Stimulated activated effector memory CD8-positive, alpha-beta T cell treated with anti-CD3 and anti-CD28 coated beads, Interleukin-12 subunit alpha, Interleukin-12 subunit beta, amount 100 ng/mL, for 72 hours (primary cell): Measurements from ENCODE around the gene PITPNB.

Experiments
- ATAC-seq: fragments of 150-1000 bp; cut with Tn5 transposase; 2 replicates; pipeline ENCODE4 v1.10.0; 2021
- DNase-seq, 2 donors: peaks; one replicate each; pipeline ENCODE4 v3.0.0; 2021 to 2022; ENCODE audit warnings: low spot score in 2 of 2
- H3K27ac Mint-ChIP-seq: one replicate; pipeline ENCODE4 v1.8.0; 2022; ENCODE audit warnings: mild to moderate bottlenecking, mixed read lengths
- H3K36me3 Mint-ChIP-seq: one replicate; pipeline ENCODE4 v1.8.0; 2022; ENCODE audit warnings: mild to moderate bottlenecking, mixed read lengths
- H3K4me1 Mint-ChIP-seq: one replicate; pipeline ENCODE4 v1.8.0; 2022; ENCODE audit warnings: mixed read lengths
- H3K4me3 Mint-ChIP-seq: one replicate; pipeline ENCODE4 v1.8.0; 2022; ENCODE audit warnings: mild to moderate bottlenecking, mixed read lengths
- H3K9me3 Mint-ChIP-seq: one replicate; pipeline ENCODE4 v1.8.0; 2022; ENCODE audit warnings: mixed read lengths

The PITPNB gene

DNA sequence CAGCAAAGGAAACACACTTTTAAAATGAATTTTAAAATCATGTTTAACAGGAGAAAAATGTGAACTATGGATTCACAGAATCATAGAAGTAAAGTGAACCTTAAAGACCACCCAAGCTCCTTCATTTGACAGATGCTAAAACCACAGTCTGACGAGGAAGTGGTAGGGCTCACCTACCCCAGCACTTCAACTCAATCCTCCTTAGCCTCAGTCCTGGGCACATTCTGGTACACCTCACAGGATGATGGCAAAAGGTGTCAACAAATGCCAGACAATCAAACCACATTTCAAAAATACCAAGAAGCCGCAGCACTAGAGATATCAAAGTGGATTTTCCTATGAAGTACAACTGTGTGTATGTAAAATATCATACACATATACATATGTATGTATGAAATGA lies 43.1 kb downstream of the PITPNB start:
- H3K36me3 Mint-ChIP-seq: peaks cover 85% of the 10 kb centered on the region
- no peak overlapping the region for H3K4me3 Mint-ChIP-seq
- DNase-seq (no peak), ATAC-seq (peak; percentile 66)
- peak overlapping the region; percentile 50 for H3K27ac Mint-ChIP-seq
- no peaks in the 10 kb centered on the region for H3K9me3 Mint-ChIP-seq
- H3K4me1 Mint-ChIP-seq: peaks cover 31% of the 10 kb centered on the region

DNA sequence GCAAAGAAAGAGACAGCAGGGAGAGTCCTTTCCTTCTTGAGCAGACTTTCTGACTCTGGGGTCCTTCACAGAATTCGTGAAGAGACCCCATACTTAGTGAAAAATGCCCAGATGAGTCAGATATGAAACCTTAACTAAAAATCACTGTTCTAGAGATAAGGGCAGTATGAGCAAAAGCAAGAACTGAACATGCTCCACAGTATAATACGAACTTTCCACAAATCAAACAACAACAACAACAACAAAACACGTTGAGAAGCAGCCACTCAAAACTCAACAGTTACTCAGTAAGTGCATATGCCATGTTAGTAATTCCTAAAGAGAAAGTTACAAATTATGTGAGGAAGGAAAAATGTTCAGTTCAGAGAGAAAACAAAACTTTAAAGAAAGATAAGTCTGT lies 44.3 kb downstream of the PITPNB start:
- no peaks in the 10 kb centered on the region for H3K9me3 Mint-ChIP-seq
- peaks cover 26% of the 10 kb centered on the region for H3K4me1 Mint-ChIP-seq
- peak overlapping the region; percentile 23 for H3K27ac Mint-ChIP-seq
- H3K36me3 Mint-ChIP-seq: peaks cover 82% of the 10 kb centered on the region
- no peak overlapping the region for H3K4me3 Mint-ChIP-seq
- DNase-seq: no peak
- peak; percentile 57 for ATAC-seq

GRCh38 chr22:27874185-27874584 lies 44.9 kb downstream of the PITPNB start:
- peaks cover 31% of the 10 kb centered on the region for H3K4me1 Mint-ChIP-seq
- DNase-seq (no peak), ATAC-seq (no peak)
- peak overlapping the region; percentile 23 for H3K27ac Mint-ChIP-seq
- H3K9me3 Mint-ChIP-seq: no peaks in the 10 kb centered on the region
- no peak overlapping the region for H3K4me3 Mint-ChIP-seq
- H3K36me3 Mint-ChIP-seq: peaks cover 85% of the 10 kb centered on the region

DNA sequence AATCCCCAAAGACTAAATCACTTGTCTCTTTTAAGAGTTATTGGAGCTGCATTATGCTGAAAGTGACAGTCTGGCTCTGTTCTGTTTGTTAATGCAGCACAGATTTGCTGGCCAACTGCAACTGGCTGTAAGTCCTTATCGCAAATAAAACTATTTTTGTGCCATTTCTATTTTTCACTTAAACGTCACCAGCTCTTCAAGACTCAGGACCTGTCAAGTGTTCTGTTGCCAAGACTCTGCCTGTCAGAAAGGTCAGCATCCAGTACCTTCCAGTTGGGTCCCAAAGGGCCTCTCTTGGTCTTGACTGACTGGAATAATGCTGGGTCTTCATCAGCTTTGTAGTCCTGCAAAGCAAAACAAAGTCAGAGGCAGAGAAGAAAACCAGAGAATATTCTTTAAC lies 45.6 kb downstream of the PITPNB start:
- H3K9me3 Mint-ChIP-seq: no peaks in the 10 kb centered on the region
- ATAC-seq (no peak), DNase-seq (no peak)
- peaks cover 37% of the 10 kb centered on the region for H3K4me1 Mint-ChIP-seq
- no peak overlapping the region for H3K27ac Mint-ChIP-seq
- no peak overlapping the region for H3K4me3 Mint-ChIP-seq
- H3K36me3 Mint-ChIP-seq: peaks cover 92% of the 10 kb centered on the region

DNA sequence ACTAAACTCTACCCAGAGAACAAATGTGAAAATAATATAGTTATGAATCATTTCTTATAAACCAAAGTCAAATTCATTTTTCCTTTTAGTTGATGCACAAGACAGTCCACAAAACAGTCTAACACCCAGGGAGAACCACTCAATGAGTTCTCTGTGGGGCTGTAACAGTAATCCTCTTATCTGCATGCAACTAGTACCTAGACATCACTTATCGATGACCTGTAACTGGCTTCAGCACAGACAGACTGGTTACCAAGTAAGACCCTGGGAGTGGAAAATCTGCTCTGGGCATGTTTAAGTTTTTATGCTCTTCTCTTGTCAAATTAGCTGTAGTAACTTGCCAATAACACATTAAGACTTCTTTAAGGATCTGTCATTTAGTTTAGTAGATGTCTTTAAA lies 46.6 kb downstream of the PITPNB start:
- Mint-ChIP-seq H3K36me3 (peaks cover 90% of the 10 kb centered on the region), H3K4me3 (no peak overlapping the region), H3K9me3 (no peaks in the 10 kb centered on the region), H3K4me1 (peaks cover 39% of the 10 kb centered on the region), H3K27ac (no peak overlapping the region)
- no peak for ATAC-seq
- DNase-seq: no peak

DNA sequence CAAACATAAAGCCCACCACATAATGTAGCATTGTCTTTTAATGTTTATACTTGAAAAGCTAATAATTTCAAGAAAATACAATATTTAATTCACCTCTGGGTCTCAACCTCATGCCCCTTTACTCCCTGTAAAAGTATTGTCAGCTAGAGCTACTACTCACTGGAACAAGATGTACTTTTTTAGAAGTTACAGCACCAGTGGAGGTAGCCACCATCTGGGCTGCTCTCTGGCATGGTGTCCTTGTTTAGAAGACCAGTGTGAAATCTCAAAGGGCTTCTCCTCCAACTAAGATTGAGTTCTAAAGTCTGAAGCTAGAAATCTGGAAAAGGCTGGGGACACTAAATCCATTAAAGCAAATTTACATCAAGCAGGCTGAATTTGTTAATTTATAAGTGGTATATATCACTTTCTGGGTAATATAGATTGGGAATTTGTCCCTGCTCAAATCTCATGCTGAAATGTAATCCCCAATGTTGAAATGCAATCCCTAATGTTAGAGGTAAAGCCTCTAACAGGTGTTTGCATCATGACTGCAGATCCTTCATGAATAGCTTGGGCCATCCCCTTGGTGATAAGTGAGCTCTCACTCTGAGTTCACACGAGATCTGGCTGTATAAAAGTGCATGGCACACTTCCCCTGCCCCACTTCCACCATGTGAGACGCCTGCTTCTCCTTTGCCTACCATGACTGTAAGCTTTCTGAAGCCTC lies 47.6 kb downstream of the PITPNB start:
- DNase-seq: no peak
- no peak for ATAC-seq
- Mint-ChIP-seq H3K36me3 (peaks cover 90% of the 10 kb centered on the region), H3K4me3 (no peak overlapping the region), H3K4me1 (peaks cover 47% of the 10 kb centered on the region), H3K27ac (no peak overlapping the region), H3K9me3 (no peaks in the 10 kb centered on the region)

DNA sequence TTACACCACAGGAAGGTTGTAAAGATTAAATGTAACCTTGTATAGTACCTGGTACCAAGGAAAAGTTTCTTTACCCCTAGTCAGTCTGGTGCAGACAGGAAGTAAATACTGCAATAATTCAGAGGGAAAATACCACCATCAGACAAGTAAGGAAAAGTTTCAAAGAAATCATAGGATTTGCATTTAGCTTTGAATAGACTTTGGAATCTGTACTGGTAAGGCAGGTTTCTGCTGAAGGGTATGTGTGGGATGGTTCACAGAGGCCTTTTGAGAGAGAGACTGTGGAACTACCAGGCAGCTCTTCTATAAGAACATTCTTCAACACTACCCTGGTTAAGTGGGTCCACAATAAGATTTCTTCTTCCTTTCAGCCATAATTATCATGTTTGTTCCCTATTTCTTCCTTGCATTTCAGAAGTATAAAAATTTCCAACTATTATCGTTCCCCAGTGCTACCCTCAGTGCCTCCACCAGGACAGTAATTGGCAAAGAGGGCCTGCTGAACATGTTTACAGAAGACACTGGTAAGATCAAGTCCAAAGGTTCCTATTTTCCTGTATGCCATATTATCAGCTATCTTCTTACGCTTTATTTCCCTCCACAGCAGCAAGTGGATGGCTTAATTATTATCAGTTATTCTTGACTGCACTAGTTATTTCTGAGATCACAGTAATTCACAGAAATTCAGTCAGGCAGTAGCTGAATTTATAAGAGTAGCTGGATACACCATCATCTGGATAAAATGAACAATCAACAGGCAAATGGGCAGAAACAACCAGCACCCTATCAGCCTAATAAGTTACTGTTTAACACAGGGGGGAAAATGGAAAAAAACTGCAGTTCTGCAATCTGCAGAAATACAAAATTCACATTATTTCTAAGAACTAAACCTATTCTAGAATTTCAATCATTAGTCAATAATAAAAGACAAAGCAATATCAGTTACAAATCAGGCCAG lies 48.5 kb downstream of the PITPNB start:
- no peaks in the 10 kb centered on the region for H3K9me3 Mint-ChIP-seq
- H3K36me3 Mint-ChIP-seq: peaks cover 91% of the 10 kb centered on the region
- DNase-seq: no peak
- ATAC-seq: no peak
- no peak overlapping the region for H3K4me3 Mint-ChIP-seq
- peak overlapping the region; percentile 64 for H3K27ac Mint-ChIP-seq
- H3K4me1 Mint-ChIP-seq: peaks cover 46% of the 10 kb centered on the region

- DNase-seq (no peak), ATAC-seq (no peak)
- H3K27ac Mint-ChIP-seq: peak overlapping the region; percentile 64
- H3K9me3 Mint-ChIP-seq: no peaks in the 10 kb centered on the region
- H3K4me1 Mint-ChIP-seq: peaks cover 35% of the 10 kb centered on the region
- H3K4me3 Mint-ChIP-seq: no peak overlapping the region
- peaks cover 91% of the 10 kb centered on the region for H3K36me3 Mint-ChIP-seq
Measured at GRCh38 chr22:27868732-27869282, 50.2 kb downstream of the PITPNB start.

DNA sequence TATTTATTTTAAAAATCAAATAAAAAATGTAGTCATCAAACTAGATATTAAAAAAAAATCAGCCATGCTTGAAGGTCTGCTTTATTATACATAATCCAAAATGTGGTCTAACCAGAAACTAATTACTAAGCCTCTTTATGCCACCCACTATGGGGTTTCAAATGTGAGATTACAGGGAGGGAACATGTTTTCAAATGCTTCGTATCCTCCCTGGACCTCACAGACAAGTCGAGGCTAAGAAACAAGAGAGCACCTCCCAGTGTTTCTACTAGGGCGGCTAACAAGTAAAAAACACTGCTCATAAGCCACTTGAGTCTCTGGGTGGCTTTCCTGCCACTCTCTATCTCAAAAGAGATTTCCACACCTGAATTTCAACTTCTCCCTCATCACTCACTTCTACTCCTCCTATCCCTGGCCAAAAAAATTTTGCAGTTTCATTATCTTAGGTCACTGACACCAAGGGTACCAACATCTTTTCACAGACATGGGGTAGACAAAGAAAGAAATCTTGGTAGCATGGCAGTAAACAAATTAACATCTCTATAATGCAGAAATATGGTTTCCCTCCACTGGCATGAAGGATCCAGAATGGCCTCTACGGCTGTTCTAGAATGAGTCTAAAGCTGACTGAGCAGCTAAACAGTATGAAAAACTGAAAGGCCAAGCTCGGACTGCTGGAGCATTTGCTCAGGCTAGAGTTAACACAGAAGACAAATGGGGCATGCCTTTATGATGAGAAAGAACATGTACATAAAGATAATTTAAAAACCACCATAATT lies 50.9 kb downstream of the PITPNB start:
- no peaks in the 10 kb centered on the region for H3K9me3 Mint-ChIP-seq
- H3K36me3 Mint-ChIP-seq: peaks cover 88% of the 10 kb centered on the region
- ATAC-seq: peak; percentile 66
- no peak overlapping the region for H3K4me3 Mint-ChIP-seq
- peak overlapping the region; percentile 51 for H3K27ac Mint-ChIP-seq
- no peak for DNase-seq
- H3K4me1 Mint-ChIP-seq: peaks cover 35% of the 10 kb centered on the region

DNA sequence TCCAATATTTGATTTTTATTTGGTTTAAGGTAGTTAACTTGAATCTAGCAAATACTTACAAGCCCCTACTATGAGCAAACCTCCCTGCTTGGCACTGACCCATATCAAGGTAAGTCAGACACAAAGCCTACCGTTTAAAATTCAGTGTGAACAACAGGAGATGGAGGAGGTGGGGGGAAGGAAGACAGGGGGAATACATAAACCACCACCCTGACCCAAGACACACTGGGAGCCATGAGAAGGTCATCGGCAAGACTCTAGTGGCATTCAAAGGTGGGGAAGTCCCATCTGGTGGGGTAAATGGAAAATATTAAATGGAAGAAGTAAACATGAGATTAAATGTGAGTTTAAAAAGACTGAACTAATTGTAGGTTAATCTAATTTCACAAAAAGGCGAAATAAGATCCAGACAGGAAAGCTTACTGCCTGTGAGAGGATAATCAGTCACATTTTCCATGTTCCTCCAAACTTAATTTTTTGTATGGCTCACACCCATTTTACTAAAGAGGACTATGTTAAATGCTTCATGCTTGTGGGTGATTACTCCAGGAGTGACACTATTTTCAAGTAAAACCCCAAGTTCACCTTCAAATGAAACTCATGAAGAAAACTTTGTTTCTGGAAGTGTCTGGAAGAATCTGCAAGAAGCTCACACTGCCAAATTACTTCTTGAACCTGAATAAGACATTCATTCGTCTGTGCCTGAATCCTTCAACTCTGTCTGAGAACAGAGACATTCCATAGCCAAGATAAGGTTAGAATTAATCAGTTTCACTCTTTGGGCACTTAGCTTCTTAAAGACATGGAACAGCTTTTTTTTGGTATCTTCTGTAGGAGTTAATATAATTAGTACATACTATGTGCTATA lies 51.7 kb downstream of the PITPNB start:
- Mint-ChIP-seq H3K4me1 (peaks cover 35% of the 10 kb centered on the region), H3K27ac (peak overlapping the region; percentile 51), H3K36me3 (peaks cover 87% of the 10 kb centered on the region), H3K4me3 (no peak overlapping the region), H3K9me3 (no peaks in the 10 kb centered on the region)
- no peak for DNase-seq
- ATAC-seq: peak; percentile 63

DNA sequence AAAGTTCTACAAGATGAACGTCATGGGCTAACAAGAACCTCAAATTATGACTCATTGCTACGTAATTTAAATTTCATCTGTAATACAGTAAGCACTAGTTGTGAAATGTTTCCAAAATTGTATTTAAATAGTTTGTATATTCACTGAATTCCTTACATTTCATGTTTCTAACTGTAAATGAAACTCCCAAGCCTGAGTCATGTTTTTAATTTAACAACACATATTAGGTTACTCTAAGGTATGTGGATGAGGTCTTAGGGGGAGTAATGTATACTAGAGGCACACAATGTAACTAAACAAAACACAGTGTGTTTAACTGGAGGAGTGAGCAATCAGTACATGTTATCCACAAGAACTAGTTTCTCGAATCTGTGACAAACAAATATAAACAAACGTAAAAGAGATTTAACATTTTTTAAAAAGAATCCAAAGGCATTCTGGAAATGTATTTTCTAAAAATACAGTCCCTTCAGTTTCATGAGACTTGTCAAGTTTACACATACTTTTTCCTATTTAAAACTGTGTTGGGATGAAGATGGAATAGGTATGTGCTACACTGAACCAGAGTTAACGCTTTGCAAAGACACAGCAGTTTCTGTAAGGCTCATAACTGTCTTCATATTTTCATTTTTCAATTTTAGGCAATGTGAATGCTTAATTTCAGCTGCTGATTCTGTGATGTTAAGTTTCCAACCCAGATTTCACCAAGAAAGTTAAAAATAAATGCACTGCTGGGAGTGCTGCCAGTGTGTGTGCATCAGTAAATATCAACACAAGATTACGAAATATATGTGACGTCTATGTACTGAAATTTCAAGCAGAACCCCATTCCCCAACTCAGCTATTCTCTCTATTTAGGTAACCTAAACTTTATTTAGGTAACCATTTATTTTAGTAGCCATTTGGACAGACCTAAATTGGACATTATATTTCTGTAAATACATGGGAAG lies 52.6 kb downstream of the PITPNB start:
- no peak for DNase-seq
- Mint-ChIP-seq H3K4me3 (no peak overlapping the region), H3K36me3 (peaks cover 87% of the 10 kb centered on the region), H3K9me3 (no peaks in the 10 kb centered on the region), H3K4me1 (peaks cover 40% of the 10 kb centered on the region), H3K27ac (peak overlapping the region; percentile 51)
- no peak for ATAC-seq

- DNase-seq (no peak), ATAC-seq (no peak)
- peaks cover 40% of the 10 kb centered on the region for H3K4me1 Mint-ChIP-seq
- H3K27ac Mint-ChIP-seq: no peak overlapping the region
- no peaks in the 10 kb centered on the region for H3K9me3 Mint-ChIP-seq
- H3K4me3 Mint-ChIP-seq: no peak overlapping the region
- peaks cover 90% of the 10 kb centered on the region for H3K36me3 Mint-ChIP-seq
Measured at GRCh38 chr22:27865496-27865895, 53.6 kb downstream of the PITPNB start.

GRCh38 chr22:27863556-27863955 lies 55.5 kb downstream of the PITPNB start:
- ATAC-seq: no peak
- H3K27ac Mint-ChIP-seq: no peak overlapping the region
- H3K4me3 Mint-ChIP-seq: no peak overlapping the region
- H3K9me3 Mint-ChIP-seq: no peaks in the 10 kb centered on the region
- H3K4me1 Mint-ChIP-seq: peaks cover 31% of the 10 kb centered on the region
- DNase-seq: no peak
- H3K36me3 Mint-ChIP-seq: peaks cover 93% of the 10 kb centered on the region
